LNCaP clone FGC (cell line): ENCODE results near the gene SV2C.
A peak's percentile ranks its signal among the peaks of the same experiment; 100 is the strongest.

Experiments used
- DNase-seq: peaks from one replicate; pipeline ENCODE4 v3.0.0-alpha.2; 2011; ENCODE audit warnings: low read depth
- H3K4me3 ChIP-seq: 2 replicates; pipeline ENCODE4 v1.5.1; 2011; ENCODE audit warnings: mild to moderate bottlenecking, low read depth, low read length, control low read depth
- CTCF ChIP-seq: IDR thresholded peaks from 2 replicates; pipeline ENCODE4 v1.5.1; 2012; ENCODE audit warnings: mild to moderate bottlenecking; ENCODE audit not compliant: control insufficient read depth, insufficient read depth; ENCODE audit errors: extremely low read depth

The SV2C gene

GRCh38 chr5:76162335-76162734 lies 79.2 kb downstream of the SV2C start:
- no peak for TF ChIP-seq CTCF

GRCh38 chr5:76163111-76163628 lies 80.0 kb downstream of the SV2C start:
- no peak overlapping the region for H3K4me3 ChIP-seq
- DNase-seq, result peak; percentile 92
- TF ChIP-seq CTCF, result no peak

More at GRCh38 chr5:76162335-76162734, 79.2 kb downstream of the SV2C start:
- H3K4me3 ChIP-seq, result no peak overlapping the region
- no peak for DNase-seq

- no peak overlapping the region for H3K4me3 ChIP-seq
- no peak for TF ChIP-seq CTCF
- no peak for DNase-seq
Measured at GRCh38 chr5:76165029-76165428, 81.8 kb downstream of the SV2C start.

GRCh38 chr5:76165711-76166374 lies 82.7 kb downstream of the SV2C start:
- TF ChIP-seq CTCF, result no peak
- no peak overlapping the region for H3K4me3 ChIP-seq
- DNase-seq, result no peak

- no peak for TF ChIP-seq CTCF
- no peak overlapping the region for H3K4me3 ChIP-seq
- no peak for DNase-seq
Measured at GRCh38 chr5:76166886-76167576, 83.8 kb downstream of the SV2C start.

- H3K4me3 ChIP-seq, result no peak overlapping the region
- TF ChIP-seq CTCF, result no peak
- DNase-seq, result no peak
Measured at GRCh38 chr5:76169146-76169905, 86.1 kb downstream of the SV2C start.
